Measurements from ENCODE around the gene MZF1. TPM values are rescaled to one million over a fixed set of nuclear protein-coding genes. Genes with fewer than 3 reads are reported as not detected.
"Not testable (repeated sequence)": the region's sequence is repeated elsewhere in the genome, so short reads cannot be mapped to it uniquely, and the experiment has no call there.

The MZF1 gene
- total RNA-seq, 1 donor from 2014 or later: 15.8 TPM

- Mint-ChIP-seq H3K4me3 (ENCODE audit: unreplicated experiment) (no peak overlapping the region), H3K27me3 (ENCODE audit: low read depth) (no peaks in the 10 kb centered on the region), H3K36me3 (ENCODE audit: low read depth) (peaks cover 11% of the 10 kb centered on the region), H3K9me3 (ENCODE audit: low read depth) (no peaks in the 10 kb centered on the region), H3K4me1 (ENCODE audit: low read depth) (peaks cover 26% of the 10 kb centered on the region), H3K27ac (ENCODE audit: unreplicated experiment) (peak overlapping the region; percentile 11)
- TF ChIP-seq CTCF (IDR thresholded peaks at IDR 0.05): no peak
- DNase-seq (ENCODE audit: low spot score): peak; percentile 42
These were observed 5.1 kb upstream of the MZF1 start for GRCh38 chr19:58578012-58578925.

GRCh38 chr19:58577581-58577980 lies 4.4 kb upstream of the MZF1 start:
- H3K4me3 Mint-ChIP-seq (ENCODE audit: unreplicated experiment); H3K27me3 Mint-ChIP-seq (ENCODE audit: low read depth); H3K9me3 Mint-ChIP-seq (ENCODE audit: low read depth); DNase-seq (ENCODE audit: low spot score); H3K27ac Mint-ChIP-seq (ENCODE audit: unreplicated experiment); H3K36me3 Mint-ChIP-seq (ENCODE audit: low read depth): not testable (repeated sequence)
- H3K4me1 Mint-ChIP-seq (ENCODE audit: low read depth): peaks cover 26% of the 10 kb centered on the region

- H3K9me3 Mint-ChIP-seq (ENCODE audit: low read depth): no peaks in the 10 kb centered on the region
- peak overlapping the region; percentile 99 for H3K27ac Mint-ChIP-seq (ENCODE audit: unreplicated experiment)
- no peaks in the 10 kb centered on the region for H3K27me3 Mint-ChIP-seq (ENCODE audit: low read depth)
- peaks cover 32% of the 10 kb centered on the region for H3K4me1 Mint-ChIP-seq (ENCODE audit: low read depth)
- peak; percentile 31 for TF ChIP-seq CTCF (IDR thresholded peaks at IDR 0.05)
- no peaks in the 10 kb centered on the region for H3K36me3 Mint-ChIP-seq (ENCODE audit: low read depth)
- H3K4me3 Mint-ChIP-seq (ENCODE audit: unreplicated experiment): peak overlapping the region; percentile 85
- DNase-seq (ENCODE audit: low spot score): peak; percentile 95
These were observed 2.3 kb upstream of the MZF1 start for GRCh38 chr19:58575183-58576041.

GRCh38 chr19:58573658-58574164 lies 576 bp upstream of the MZF1 start:
- H3K27ac Mint-ChIP-seq (ENCODE audit: unreplicated experiment): peak overlapping the region; percentile 99
- no peaks in the 10 kb centered on the region for H3K27me3 Mint-ChIP-seq (ENCODE audit: low read depth)
- no peak for DNase-seq (ENCODE audit: low spot score)
- peak overlapping the region; percentile 85 for H3K4me3 Mint-ChIP-seq (ENCODE audit: unreplicated experiment)
- no peaks in the 10 kb centered on the region for H3K9me3 Mint-ChIP-seq (ENCODE audit: low read depth)
- H3K4me1 Mint-ChIP-seq (ENCODE audit: low read depth): peaks cover 32% of the 10 kb centered on the region
- no peaks in the 10 kb centered on the region for H3K36me3 Mint-ChIP-seq (ENCODE audit: low read depth)
- no peak for TF ChIP-seq CTCF (IDR thresholded peaks at IDR 0.05)

- Mint-ChIP-seq H3K4me1 (ENCODE audit: low read depth) (peaks cover 32% of the 10 kb centered on the region), H3K4me3 (ENCODE audit: unreplicated experiment) (peak overlapping the region; percentile 85), H3K9me3 (ENCODE audit: low read depth) (no peaks in the 10 kb centered on the region), H3K36me3 (ENCODE audit: low read depth) (no peaks in the 10 kb centered on the region), H3K27me3 (ENCODE audit: low read depth) (no peaks in the 10 kb centered on the region), H3K27ac (ENCODE audit: unreplicated experiment) (peak overlapping the region; percentile 99)
- peak; percentile 41 for DNase-seq (ENCODE audit: low spot score)
- TF ChIP-seq CTCF (IDR thresholded peaks at IDR 0.05): no peak
These were observed 913 bp downstream of the MZF1 start for GRCh38 chr19:58572026-58572817.

All from chondrocyte (in vitro differentiated cells).